Stimulated activated effector memory CD8-positive, alpha-beta T cell treated with anti-CD3 and anti-CD28 coated beads, Interleukin-12 subunit alpha, Interleukin-12 subunit beta, amount 100 ng/mL, for 72 hours (primary cell): ENCODE results near the gene BOK.
"Not testable (repeated sequence)": the region's sequence is repeated elsewhere in the genome, so short reads cannot be mapped to it uniquely, and the experiment has no call there.

Source experiments
- ATAC-seq: fragments of 150-1000 bp; cut with Tn5 transposase; 2 replicates; pipeline ENCODE4 v1.10.0; 2021
- DNase-seq, 2 donors: peaks; one replicate each; pipeline ENCODE4 v3.0.0; 2021 to 2022; ENCODE audit warnings: low spot score in 2 of 2
- H3K27ac Mint-ChIP-seq: one replicate; pipeline ENCODE4 v1.8.0; 2022; ENCODE audit warnings: mild to moderate bottlenecking, mixed read lengths
- H3K36me3 Mint-ChIP-seq: one replicate; pipeline ENCODE4 v1.8.0; 2022; ENCODE audit warnings: mild to moderate bottlenecking, mixed read lengths
- H3K4me1 Mint-ChIP-seq: one replicate; pipeline ENCODE4 v1.8.0; 2022; ENCODE audit warnings: mixed read lengths
- H3K4me3 Mint-ChIP-seq: one replicate; pipeline ENCODE4 v1.8.0; 2022; ENCODE audit warnings: mild to moderate bottlenecking, mixed read lengths
- H3K9me3 Mint-ChIP-seq: one replicate; pipeline ENCODE4 v1.8.0; 2022; ENCODE audit warnings: mixed read lengths

BOK gene

GRCh38 chr2:241560883-241561474, 2.4 kb downstream of the BOK start:
- no peak for ATAC-seq
- Mint-ChIP-seq H3K4me1 (no peaks in the 10 kb centered on the region), H3K9me3 (no peaks in the 10 kb centered on the region), H3K36me3 (no peaks in the 10 kb centered on the region), H3K4me3 (no peak overlapping the region), H3K27ac (no peak overlapping the region)
- DNase-seq, result no peak

GRCh38 chr2:241561832-241562231, 3.3 kb downstream of the BOK start:
- DNase-seq (no peak), ATAC-seq (no peak)
- Mint-ChIP-seq H3K36me3 (no peaks in the 10 kb centered on the region), H3K4me3 (no peak overlapping the region), H3K9me3 (no peaks in the 10 kb centered on the region), H3K27ac (no peak overlapping the region), H3K4me1 (no peaks in the 10 kb centered on the region)

DNA sequence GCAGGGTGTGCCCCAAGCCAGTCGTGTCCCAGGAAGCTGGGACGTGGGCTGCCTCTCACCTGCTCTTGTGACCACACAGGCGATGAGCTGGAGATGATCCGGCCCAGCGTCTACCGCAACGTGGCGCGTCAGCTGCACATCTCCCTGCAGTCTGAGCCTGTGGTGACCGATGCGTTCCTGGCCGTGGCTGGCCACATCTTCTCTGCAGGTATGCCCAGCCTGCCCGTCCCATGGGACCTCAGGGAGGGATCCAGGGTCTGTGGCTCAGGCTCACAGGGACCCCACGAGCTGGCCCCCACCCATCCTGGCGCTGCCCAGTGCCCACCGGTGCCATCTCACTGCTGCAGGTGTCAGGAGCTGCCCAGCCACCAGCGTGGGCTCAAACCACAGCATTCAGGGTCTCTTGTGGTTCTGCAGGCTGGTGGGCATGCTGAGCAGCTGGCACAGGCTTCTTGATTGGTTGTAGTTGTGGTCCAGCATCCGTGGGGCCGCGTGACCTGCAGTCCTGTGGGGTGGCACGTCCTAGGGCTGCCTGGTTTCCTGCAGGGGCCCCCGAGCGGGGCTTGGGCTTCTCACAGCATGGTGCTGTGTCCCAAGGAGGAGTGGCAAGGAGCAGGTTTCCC, 3.8 kb downstream of the BOK start:
- no peak for ATAC-seq
- Mint-ChIP-seq H3K36me3 (no peaks in the 10 kb centered on the region), H3K4me3 (no peak overlapping the region), H3K9me3 (no peaks in the 10 kb centered on the region), H3K27ac (no peak overlapping the region), H3K4me1 (no peaks in the 10 kb centered on the region)
- no peak for DNase-seq

- Mint-ChIP-seq H3K4me3 (no peak overlapping the region), H3K36me3 (no peaks in the 10 kb centered on the region), H3K4me1 (no peaks in the 10 kb centered on the region), H3K27ac (no peak overlapping the region), H3K9me3 (no peaks in the 10 kb centered on the region)
- DNase-seq (no peak), ATAC-seq (no peak)
Measured at GRCh38 chr2:241563031-241563507, 4.5 kb downstream of the BOK start.

- Mint-ChIP-seq H3K4me3 (no peak overlapping the region), H3K9me3 (no peaks in the 10 kb centered on the region), H3K27ac (no peak overlapping the region), H3K4me1 (no peaks in the 10 kb centered on the region), H3K36me3 (no peaks in the 10 kb centered on the region)
- DNase-seq (no peak), ATAC-seq (no peak)
Measured at GRCh38 chr2:241563571-241563980, 5.0 kb downstream of the BOK start.

DNA sequence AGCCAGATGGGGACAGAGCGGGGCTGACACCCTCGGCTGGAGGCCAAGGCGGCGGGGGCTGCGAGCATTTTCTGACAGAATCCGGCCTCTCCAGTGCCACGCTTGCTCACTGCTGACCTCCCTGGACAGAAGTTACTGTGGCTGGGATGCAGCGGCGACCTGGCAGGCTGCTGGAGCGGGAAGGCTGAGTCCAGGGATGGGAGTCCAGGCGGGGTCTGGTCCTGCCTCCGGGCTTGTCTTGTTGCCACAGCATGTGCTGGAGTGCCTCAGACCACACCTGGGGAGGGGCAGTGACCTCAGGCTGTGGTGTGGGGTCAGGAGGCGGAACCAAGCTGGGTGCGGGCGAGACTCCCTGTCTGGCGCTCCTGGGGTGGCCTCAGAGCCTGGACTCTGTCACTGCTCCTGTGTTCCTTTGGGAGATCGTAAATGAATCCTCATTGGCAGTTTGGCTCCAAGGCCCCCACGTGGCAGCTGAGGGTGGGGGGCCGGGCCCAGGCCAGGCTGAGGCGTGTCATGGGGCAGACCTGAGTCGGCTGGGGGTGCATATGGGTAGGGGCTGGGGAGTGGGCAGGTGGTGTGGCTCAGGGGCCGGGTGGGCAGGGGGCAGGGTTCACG, 5.5 kb downstream of the BOK start:
- no peak overlapping the region for H3K27ac Mint-ChIP-seq
- no peaks in the 10 kb centered on the region for H3K4me1 Mint-ChIP-seq
- DNase-seq (no peak), ATAC-seq (peak; percentile 12)
- no peak overlapping the region for H3K4me3 Mint-ChIP-seq
- H3K9me3 Mint-ChIP-seq, result no peaks in the 10 kb centered on the region
- H3K36me3 Mint-ChIP-seq, result no peaks in the 10 kb centered on the region

GRCh38 chr2:241564596-241565410, 6.3 kb downstream of the BOK start:
- Mint-ChIP-seq H3K36me3 (no peaks in the 10 kb centered on the region), H3K9me3 (no peaks in the 10 kb centered on the region), H3K4me1 (no peaks in the 10 kb centered on the region), H3K4me3 (no peak overlapping the region), H3K27ac (no peak overlapping the region)
- DNase-seq (no peak), ATAC-seq (peak; percentile 6)

DNA sequence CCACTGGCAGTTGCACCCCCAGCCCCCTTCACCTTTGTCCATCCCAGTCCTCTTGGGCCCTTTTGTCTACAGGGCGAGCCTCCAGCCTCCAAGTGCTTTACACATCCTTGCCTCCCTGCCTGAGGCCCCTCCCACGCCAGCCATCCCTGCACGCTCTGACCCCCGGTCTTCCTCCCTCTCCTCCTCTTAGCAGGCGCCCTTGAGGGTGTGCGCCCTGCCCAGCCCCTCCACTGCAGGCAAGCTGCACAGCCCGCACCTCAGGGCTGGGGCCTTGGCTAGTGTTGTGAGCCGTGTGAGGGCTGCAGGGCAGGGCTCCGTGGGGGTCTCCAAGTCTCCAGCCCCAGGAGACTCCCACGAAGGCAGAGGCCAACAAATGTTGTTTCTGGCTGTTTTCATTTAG, 6.9 kb downstream of the BOK start:
- H3K36me3 Mint-ChIP-seq, result no peaks in the 10 kb centered on the region
- H3K4me3 Mint-ChIP-seq, result no peak overlapping the region
- no peak for ATAC-seq
- H3K4me1 Mint-ChIP-seq, result no peaks in the 10 kb centered on the region
- no peak overlapping the region for H3K27ac Mint-ChIP-seq
- DNase-seq, result no peak
- H3K9me3 Mint-ChIP-seq, result no peaks in the 10 kb centered on the region

DNA sequence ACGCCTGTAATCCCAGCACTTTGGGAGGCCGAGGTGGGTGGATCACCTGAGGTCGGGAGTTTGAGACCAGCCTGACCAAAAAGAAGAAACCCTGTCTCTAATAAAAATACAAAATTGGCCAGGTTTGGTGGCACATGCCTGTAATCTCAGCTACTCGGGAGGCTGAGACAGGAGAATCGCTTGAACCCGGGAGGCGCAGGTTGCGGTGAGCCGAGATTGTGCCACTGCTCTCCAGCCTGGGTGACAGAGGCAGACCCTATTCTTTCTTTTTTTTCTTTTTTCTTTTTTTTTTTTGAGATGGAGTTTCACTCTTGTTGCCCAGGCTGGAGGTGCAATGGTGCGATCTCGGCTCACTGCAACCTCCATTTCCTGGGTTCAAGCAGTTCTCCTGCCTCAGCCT, 7.5 kb downstream of the BOK start:
- not testable (repeated sequence) for H3K27ac Mint-ChIP-seq, H3K36me3 Mint-ChIP-seq, ATAC-seq, H3K9me3 Mint-ChIP-seq, H3K4me3 Mint-ChIP-seq, DNase-seq, H3K4me1 Mint-ChIP-seq

GRCh38 chr2:241566468-241566867, 7.9 kb downstream of the BOK start:
- Mint-ChIP-seq H3K36me3 (no peaks in the 10 kb centered on the region), H3K9me3 (no peaks in the 10 kb centered on the region), H3K4me3 (no peak overlapping the region), H3K27ac (no peak overlapping the region), H3K4me1 (no peaks in the 10 kb centered on the region)
- ATAC-seq (no peak), DNase-seq (no peak)

- not testable (repeated sequence) for ATAC-seq, H3K27ac Mint-ChIP-seq, H3K4me3 Mint-ChIP-seq, H3K9me3 Mint-ChIP-seq, DNase-seq, H3K36me3 Mint-ChIP-seq, H3K4me1 Mint-ChIP-seq
Measured at GRCh38 chr2:241567266-241567665, 8.7 kb downstream of the BOK start.

GRCh38 chr2:241567776-241568175, 9.2 kb downstream of the BOK start:
- Mint-ChIP-seq H3K36me3 (no peaks in the 10 kb centered on the region), H3K4me1 (no peaks in the 10 kb centered on the region), H3K9me3 (no peaks in the 10 kb centered on the region), H3K27ac (no peak overlapping the region), H3K4me3 (no peak overlapping the region)
- ATAC-seq (no peak), DNase-seq (no peak)

DNA sequence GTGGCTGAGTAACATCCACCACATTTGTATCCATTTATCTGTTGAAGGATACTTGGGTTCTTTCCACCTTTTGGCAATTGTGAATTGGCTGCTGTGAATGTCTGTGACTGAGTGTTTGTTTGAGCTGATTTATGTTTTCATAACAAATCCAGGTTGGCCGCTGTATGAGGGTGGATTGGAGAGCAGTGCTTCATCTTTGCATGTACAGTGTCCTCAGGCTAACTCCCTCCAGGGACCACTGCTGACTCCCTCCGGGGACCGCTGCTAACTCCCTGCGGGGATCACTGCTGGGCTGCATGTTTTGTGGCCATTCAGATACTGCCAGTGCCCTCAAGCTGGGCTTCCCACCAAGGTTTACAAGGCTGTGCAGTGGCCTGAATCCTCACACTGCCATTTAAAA, 10.2 kb downstream of the BOK start:
- H3K9me3 Mint-ChIP-seq, result no peaks in the 10 kb centered on the region
- no peak overlapping the region for H3K27ac Mint-ChIP-seq
- H3K4me1 Mint-ChIP-seq, result no peaks in the 10 kb centered on the region
- no peak for DNase-seq
- no peak overlapping the region for H3K4me3 Mint-ChIP-seq
- ATAC-seq, result no peak
- peaks cover 9% of the 10 kb centered on the region for H3K36me3 Mint-ChIP-seq

GRCh38 chr2:241569831-241570281, 11.3 kb downstream of the BOK start:
- ATAC-seq (no peak), DNase-seq (no peak)
- Mint-ChIP-seq H3K36me3 (peaks cover 9% of the 10 kb centered on the region), H3K4me1 (no peaks in the 10 kb centered on the region), H3K27ac (peak overlapping the region; percentile 14), H3K4me3 (peak overlapping the region; percentile 44), H3K9me3 (no peaks in the 10 kb centered on the region)

GRCh38 chr2:241570961-241571581, 12.5 kb downstream of the BOK start:
- H3K4me3 Mint-ChIP-seq, result no peak overlapping the region

More at GRCh38 chr2:241570961-241571581, 12.5 kb downstream of the BOK start:
- H3K4me1 Mint-ChIP-seq, result no peaks in the 10 kb centered on the region
- DNase-seq (no peak), ATAC-seq (peak; percentile 31)
- H3K27ac Mint-ChIP-seq, result no peak overlapping the region
- no peaks in the 10 kb centered on the region for H3K9me3 Mint-ChIP-seq
- peaks cover 9% of the 10 kb centered on the region for H3K36me3 Mint-ChIP-seq
